ENCODE measurements around the gene KIF17.
A peak's percentile ranks its signal among the peaks of the same experiment; 100 is the strongest.
"Not testable (repeated sequence)": the region's sequence is repeated elsewhere in the genome, so short reads cannot be mapped to it uniquely, and the experiment has no call there.

KIF17 gene

GRCh38 chr1:20685099-20685662 lies 32.6 kb downstream of the KIF17 start:
- DNase-seq: no peak

GRCh38 chr1:20684651-20685050 lies 33.2 kb downstream of the KIF17 start:
- no peak for DNase-seq

- no peak for DNase-seq
Measured at GRCh38 chr1:20684050-20684620, 33.7 kb downstream of the KIF17 start.

GRCh38 chr1:20683614-20684013 lies 34.2 kb downstream of the KIF17 start:
- DNase-seq: no peak

- no peak for DNase-seq
Measured at GRCh38 chr1:20682571-20683236, 35.1 kb downstream of the KIF17 start.

GRCh38 chr1:20681999-20682398 lies 35.8 kb downstream of the KIF17 start:
- DNase-seq: no peak

- DNase-seq: no peak
Measured at GRCh38 chr1:20680269-20680668, 37.5 kb downstream of the KIF17 start.

GRCh38 chr1:20678599-20678998 lies 39.2 kb downstream of the KIF17 start:
- DNase-seq: no peak

GRCh38 chr1:20673626-20674025 lies 44.2 kb downstream of the KIF17 start:
- DNase-seq: not testable (repeated sequence)

GRCh38 chr1:20672265-20672632 lies 45.6 kb downstream of the KIF17 start:
- no peak for DNase-seq

- DNase-seq: no peak
Measured at GRCh38 chr1:20670936-20671335, 46.9 kb downstream of the KIF17 start.

- DNase-seq: no peak
Measured at GRCh38 chr1:20668581-20668980, 49.2 kb downstream of the KIF17 start.

GRCh38 chr1:20666804-20667203 lies 51.0 kb downstream of the KIF17 start:
- no peak for DNase-seq

- no peak for DNase-seq
Measured at GRCh38 chr1:20666146-20666545, 51.7 kb downstream of the KIF17 start.

- no peak for DNase-seq
Measured at GRCh38 chr1:20665726-20666125, 52.1 kb downstream of the KIF17 start.

GRCh38 chr1:20663969-20664715 lies 53.7 kb downstream of the KIF17 start:
- no peak for DNase-seq

GRCh38 chr1:20663365-20663764 lies 54.4 kb downstream of the KIF17 start:
- no peak for DNase-seq

GRCh38 chr1:20662110-20662475 lies 55.7 kb downstream of the KIF17 start:
- DNase-seq: no peak

- DNase-seq: peak; percentile 94 to 96
Measured at GRCh38 chr1:20661207-20662109, 56.3 kb downstream of the KIF17 start, which contains the start of gene DDOST. TSS of gene DDOST (minus strand) at chr1:20661369. CDS start at chr1:20661350, 19 bp downstream.

- DNase-seq: no peak
Measured at GRCh38 chr1:20660847-20661206, 57.0 kb downstream of the KIF17 start.

- no peak for DNase-seq
Measured at GRCh38 chr1:20660363-20660762, 57.4 kb downstream of the KIF17 start.

- DNase-seq: no peak
Measured at GRCh38 chr1:20658166-20658915, 59.5 kb downstream of the KIF17 start.

All from NCI-H526 (cell line).